ENCODE data around the gene PRELID2.

The PRELID2 gene

DNA sequence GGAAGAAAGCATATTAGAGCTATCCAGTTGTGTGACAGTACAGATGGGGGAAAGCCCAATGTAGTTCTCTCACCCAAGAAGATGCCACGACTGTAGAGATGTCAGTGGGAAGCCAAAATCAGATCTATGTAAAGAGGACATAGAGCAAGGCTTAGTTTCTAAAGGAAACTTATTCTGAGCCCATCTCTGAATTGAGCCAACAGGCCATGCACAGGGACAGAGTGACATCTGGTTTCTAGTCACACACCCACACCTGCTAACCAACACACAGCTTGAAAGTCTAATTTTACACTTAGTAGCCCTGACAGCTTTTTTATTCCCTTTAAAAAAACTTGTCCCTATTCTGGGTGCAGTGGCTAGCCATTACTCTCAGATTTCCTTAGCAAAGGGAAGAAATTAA, 22.3 kb downstream of the PRELID2 start:
- no peak for DNase-seq (ENCODE audit: extremely low spot score)
- POLR2A ChIA-PET: no interaction called here
- TF ChIP-seq, protein P1, sequence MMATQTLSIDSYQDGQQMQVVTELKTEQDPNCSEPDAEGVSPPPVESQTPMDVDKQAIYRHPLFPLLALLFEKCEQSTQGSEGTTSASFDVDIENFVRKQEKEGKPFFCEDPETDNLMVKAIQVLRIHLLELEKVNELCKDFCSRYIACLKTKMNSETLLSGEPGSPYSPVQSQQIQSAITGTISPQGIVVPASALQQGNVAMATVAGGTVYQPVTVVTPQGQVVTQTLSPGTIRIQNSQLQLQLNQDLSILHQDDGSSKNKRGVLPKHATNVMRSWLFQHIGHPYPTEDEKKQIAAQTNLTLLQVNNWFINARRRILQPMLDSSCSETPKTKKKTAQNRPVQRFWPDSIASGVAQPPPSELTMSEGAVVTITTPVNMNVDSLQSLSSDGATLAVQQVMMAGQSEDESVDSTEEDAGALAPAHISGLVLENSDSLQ (IDR thresholded peaks at IDR 0.05): no peak
- TF ChIP-seq ELF4 (IDR thresholded peaks at IDR 0.05) (no peak), L3MBTL2 (conservative IDR thresholded peaks at IDR 0.05) (no peak), FOXK2 (IDR thresholded peaks at IDR 0.05) (no peak), BHLHE40 (IDR thresholded peaks at IDR 0.05; ENCODE audit: borderline replicate concordance) (no peak), CTBP1 (IDR thresholded peaks at IDR 0.05; ENCODE audit: borderline replicate concordance) (no peak), FOXA1 (IDR thresholded peaks at IDR 0.05) (no peak), LEF1 (IDR thresholded peaks at IDR 0.05; ENCODE audit: borderline replicate concordance) (no peak)
- CTCF ChIA-PET: interaction anchor here (0.6 to 1.0 kb wide), 2 partner anchors 10 to 208 kb away, joined by 3 read pairs; no protein-coding TSS in a partner anchor

- POLR2A ChIA-PET: no interaction called here
- DNase-seq (ENCODE audit: extremely low spot score): no peak
- CTCF ChIA-PET: interaction anchor here (0.6 kb wide), 2 partner anchors 168 to 207 kb away, joined by 3 to 5 read pairs; no protein-coding TSS in a partner anchor
- TF ChIP-seq HDGF (IDR thresholded peaks at IDR 0.05; ENCODE audit: borderline replicate concordance) (no peak), TARDBP (IDR thresholded peaks at IDR 0.05) (no peak), FOXK2 (IDR thresholded peaks at IDR 0.05) (no peak), NFRKB (IDR thresholded peaks at IDR 0.05) (no peak), LEF1 (IDR thresholded peaks at IDR 0.05; ENCODE audit: borderline replicate concordance) (no peak), CTBP1 (IDR thresholded peaks at IDR 0.05; ENCODE audit: borderline replicate concordance) (no peak), ELF4 (IDR thresholded peaks at IDR 0.05) (no peak), ARNT (IDR thresholded peaks at IDR 0.05) (no peak), SP1 (IDR thresholded peaks at IDR 0.05) (no peak), BHLHE40 (IDR thresholded peaks at IDR 0.05; ENCODE audit: borderline replicate concordance) (no peak), FOXM1 (IDR thresholded peaks at IDR 0.05; ENCODE audit: borderline replicate concordance) (no peak), SUZ12 (IDR thresholded peaks at IDR 0.05) (no peak)
- TF ChIP-seq, protein P1 (IDR thresholded peaks at IDR 0.05): no peak
Measured at GRCh38 chr5:145811834-145812625, 23.1 kb downstream of the PRELID2 start.

DNA sequence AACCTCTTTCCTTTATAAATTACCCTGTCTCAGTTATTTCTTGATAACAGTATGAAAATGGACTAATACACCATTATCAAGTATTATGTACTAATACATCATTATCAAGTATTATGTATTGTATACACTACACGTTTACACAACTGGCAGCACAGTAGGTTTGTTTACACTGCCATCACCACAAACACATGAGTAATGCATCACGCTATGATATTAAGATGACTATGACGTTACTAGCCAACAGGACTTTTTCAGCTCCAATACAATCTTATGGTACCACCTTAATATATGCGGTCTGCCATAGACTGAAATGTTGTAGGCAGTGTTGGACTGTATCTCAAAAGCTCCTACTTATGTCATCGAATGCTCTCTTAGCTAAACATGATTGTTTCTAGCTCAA, 28.2 kb downstream of the PRELID2 start:
- TF ChIP-seq LEF1 (IDR thresholded peaks at IDR 0.05; ENCODE audit: borderline replicate concordance) (no peak), FOXA1 (IDR thresholded peaks at IDR 0.05) (no peak), NFRKB (IDR thresholded peaks at IDR 0.05) (no peak), FOXK2 (IDR thresholded peaks at IDR 0.05) (no peak), L3MBTL2 (conservative IDR thresholded peaks at IDR 0.05) (no peak), ARNT (IDR thresholded peaks at IDR 0.05) (no peak), ELF4 (IDR thresholded peaks at IDR 0.05) (no peak), ZNF384 (IDR thresholded peaks at IDR 0.05) (no peak), BHLHE40 (IDR thresholded peaks at IDR 0.05; ENCODE audit: borderline replicate concordance) (no peak), TARDBP (IDR thresholded peaks at IDR 0.05) (no peak)
- ChIA-PET POLR2A (no interaction called here), CTCF (interaction anchor here (0.9 kb wide), 1 partner anchor 71 kb away, joined by 3 read pairs; no protein-coding TSS in a partner anchor)
- no peak for DNase-seq (ENCODE audit: extremely low spot score)

- ChIA-PET CTCF (no interaction called here), POLR2A (no interaction called here)
- no peak for DNase-seq (ENCODE audit: extremely low spot score)
Measured at GRCh38 chr5:145805819-145806218, 29.3 kb downstream of the PRELID2 start.

GRCh38 chr5:145804701-145805100, 30.4 kb downstream of the PRELID2 start:
- POLR2A ChIA-PET: no interaction called here
- DNase-seq (ENCODE audit: extremely low spot score): no peak
- CTCF ChIA-PET: interaction anchor here (0.6 kb wide), 1 partner anchor 31 kb away, joined by 3 read pairs; the partner anchor contains the start of gene PRELID2
- no peak for TF ChIP-seq SUZ12 (IDR thresholded peaks at IDR 0.05)

More at GRCh38 chr5:145805819-145806218, 29.3 kb downstream of the PRELID2 start:
- TF ChIP-seq HDGF (IDR thresholded peaks at IDR 0.05; ENCODE audit: borderline replicate concordance) (no peak), SUZ12 (IDR thresholded peaks at IDR 0.05) (no peak), NFRKB (IDR thresholded peaks at IDR 0.05) (no peak), ZNF384 (IDR thresholded peaks at IDR 0.05) (no peak), FOXK2 (IDR thresholded peaks at IDR 0.05) (no peak), LEF1 (IDR thresholded peaks at IDR 0.05; ENCODE audit: borderline replicate concordance) (no peak), L3MBTL2 (conservative IDR thresholded peaks at IDR 0.05) (no peak), BHLHE40 (IDR thresholded peaks at IDR 0.05; ENCODE audit: borderline replicate concordance) (no peak), CTBP1 (IDR thresholded peaks at IDR 0.05; ENCODE audit: borderline replicate concordance) (no peak), FOXM1 (IDR thresholded peaks at IDR 0.05; ENCODE audit: borderline replicate concordance) (no peak), FOXA1 (IDR thresholded peaks at IDR 0.05) (no peak), SP1 (IDR thresholded peaks at IDR 0.05) (no peak), ARNT (IDR thresholded peaks at IDR 0.05) (no peak), ELF4 (IDR thresholded peaks at IDR 0.05) (no peak), TARDBP (IDR thresholded peaks at IDR 0.05) (no peak)
- TF ChIP-seq, protein P1 (IDR thresholded peaks at IDR 0.05): no peak

All from HEK293T (cell line).